Fibroblast of peridontal ligament (primary cell): ENCODE measurements around the gene IL9.
A peak's percentile ranks its signal among the peaks of the same experiment; 100 is the strongest.

Source experiments
- DNase-seq: peaks from one replicate; pipeline ENCODE4 v3.0.0-alpha.2; 2010; ENCODE audit errors: extremely low read depth

The IL9 gene

DNA sequence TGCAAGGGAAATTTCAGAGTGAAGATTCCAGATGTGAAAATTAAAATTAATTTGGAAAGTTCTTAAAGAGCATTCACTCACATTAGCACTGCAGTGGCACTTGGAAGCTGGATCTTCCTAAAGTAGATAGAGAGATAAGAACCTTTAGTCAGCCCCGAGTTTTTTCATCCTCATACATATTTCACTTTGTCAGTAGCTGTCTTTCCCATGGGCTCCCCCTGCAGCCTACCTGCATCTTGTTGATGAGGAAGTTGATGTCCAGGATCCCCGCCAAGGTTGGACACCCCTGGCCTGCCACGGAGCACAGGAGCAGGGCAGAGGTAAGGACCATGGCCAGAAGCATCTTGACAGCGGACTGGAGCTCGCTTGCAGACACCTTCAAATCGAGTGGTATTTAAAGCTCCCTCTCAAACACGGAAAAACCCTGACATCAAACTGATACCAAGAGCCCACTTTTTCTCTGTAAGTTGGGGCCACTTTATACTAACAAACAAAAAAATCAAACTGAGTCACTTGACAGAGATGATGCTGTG, at the start of gene IL9:
Gene IL9, minus strand, starts transcription at position 368 of the 533 bp plus-strand sequence. Its CDS starts 25 bp downstream, at position 343.
- no peak for DNase-seq

DNA sequence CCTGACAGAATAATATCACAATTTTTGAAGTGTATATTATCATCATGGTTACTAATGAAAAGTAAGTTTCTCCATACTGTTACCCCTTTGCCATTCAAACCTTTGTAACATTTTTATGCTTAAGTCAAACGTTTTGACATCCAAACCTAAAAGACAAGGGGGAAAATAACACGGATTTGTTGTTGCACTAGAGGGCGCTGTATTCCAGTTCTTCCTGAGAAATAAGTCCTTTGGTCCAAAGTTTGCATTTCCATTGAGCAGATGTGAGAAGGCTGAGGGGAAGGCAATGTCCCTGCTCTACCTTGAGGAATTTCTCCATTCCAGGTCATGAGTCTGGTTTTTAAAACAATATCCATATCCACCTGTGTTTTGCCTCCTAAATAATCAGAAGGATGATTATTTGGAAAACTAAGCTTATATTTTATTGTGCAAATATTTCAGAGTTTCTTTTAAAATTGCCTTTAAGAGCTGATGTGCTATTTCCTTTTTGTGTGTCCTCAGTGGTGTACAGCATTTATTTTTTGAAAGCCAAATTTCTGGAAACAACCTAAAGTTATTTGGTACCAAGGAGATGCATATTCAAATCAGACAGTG, 49.4 kb upstream of the IL9 start:
- DNase-seq, result peak; percentile 95

DNA sequence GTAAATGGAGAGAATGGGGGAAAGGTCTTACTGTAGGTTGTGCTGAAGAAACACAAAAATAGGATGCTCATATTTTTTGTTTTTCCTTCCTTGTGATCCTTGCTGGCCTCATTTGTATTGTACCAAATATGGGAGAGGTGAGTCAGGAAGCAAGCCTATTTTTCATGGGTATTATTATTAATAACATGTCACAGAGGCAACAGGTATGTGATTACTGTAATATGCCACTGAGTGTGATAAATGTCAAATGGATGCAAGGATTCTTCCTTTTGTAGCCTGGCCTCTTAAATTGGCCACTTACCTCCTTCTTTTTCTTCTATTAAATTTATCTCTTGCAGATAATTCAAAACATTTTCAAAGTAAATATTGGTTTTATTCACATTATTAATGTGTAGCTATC, 48.9 kb upstream of the IL9 start:
- DNase-seq, result no peak

DNA sequence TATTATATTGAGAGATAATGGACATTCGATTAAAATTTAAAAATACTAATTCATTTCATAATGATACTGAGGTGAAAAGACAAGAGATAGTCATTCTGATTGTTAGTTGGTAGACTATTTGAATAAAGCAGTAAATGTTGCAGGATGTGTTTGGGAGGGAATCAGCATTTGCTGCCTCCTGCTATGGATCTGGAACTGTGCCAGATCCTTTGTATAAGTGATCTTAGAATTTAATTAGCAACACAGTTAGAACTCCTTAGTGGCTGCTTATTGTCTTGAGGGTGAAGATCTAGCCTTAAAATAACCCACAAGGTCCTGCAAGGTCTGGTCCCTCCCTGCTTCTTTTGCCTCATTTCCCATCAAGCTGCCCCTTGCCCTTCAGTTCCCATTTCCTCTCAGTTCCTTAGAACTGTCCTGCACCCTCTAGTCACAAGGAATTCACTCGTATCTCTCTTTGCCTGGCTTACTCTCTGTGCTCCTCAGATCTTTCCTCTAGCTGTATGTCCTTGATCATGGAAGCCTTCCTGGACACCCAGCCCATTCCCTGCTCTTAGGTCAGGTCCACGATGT, 46.6 kb upstream of the IL9 start:
- DNase-seq, result no peak

DNA sequence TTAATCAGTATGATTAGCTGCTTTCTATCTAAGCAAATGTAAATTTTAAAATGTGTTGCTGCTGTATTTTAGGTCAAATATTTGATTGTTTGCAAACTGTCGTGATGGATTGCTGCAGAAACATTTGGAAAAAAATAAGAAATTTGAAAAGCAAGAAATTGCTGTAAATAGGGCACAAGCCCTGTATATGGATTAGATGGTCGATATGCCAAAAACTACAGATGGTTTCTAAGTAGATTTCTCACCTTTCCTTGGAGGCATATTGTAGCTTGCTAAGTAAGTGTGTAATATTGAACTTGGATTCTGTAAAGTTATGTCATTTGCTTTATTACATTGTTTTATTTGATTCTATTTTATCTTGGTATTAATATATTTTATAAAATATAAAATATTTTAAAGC, 46.1 kb upstream of the IL9 start:
- DNase-seq, result no peak

DNA sequence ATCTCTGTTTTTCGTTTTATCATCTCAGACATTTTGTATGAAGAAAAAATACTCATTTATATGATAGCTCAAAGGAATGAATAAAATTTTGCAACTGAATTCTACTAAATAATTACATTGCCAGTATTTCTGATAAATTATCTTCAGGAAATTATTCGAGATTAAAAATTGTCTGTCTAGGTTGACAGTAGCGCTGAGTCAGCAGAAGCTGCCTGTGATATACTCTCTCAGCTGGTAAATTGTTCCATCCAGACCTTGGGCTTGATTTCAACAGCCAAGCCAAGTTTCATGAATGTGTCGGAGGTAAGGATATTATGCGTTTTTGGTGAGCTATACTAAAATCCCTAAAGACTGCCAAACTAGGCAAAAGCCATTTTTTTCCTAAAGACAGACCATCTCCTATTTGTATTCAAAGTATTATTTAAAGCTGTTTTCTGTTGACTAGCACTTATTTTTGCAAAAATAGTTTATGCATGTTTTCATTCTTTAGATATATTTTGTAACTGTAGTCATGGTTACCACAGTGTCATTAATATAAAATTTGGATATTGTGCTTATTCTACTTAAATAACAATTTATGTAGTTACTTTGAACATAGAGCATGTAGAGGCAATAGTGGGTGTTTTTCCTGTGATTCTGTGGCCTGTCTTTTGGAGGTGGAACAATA, 41.7 kb upstream of the IL9 start:
- no peak for DNase-seq

DNA sequence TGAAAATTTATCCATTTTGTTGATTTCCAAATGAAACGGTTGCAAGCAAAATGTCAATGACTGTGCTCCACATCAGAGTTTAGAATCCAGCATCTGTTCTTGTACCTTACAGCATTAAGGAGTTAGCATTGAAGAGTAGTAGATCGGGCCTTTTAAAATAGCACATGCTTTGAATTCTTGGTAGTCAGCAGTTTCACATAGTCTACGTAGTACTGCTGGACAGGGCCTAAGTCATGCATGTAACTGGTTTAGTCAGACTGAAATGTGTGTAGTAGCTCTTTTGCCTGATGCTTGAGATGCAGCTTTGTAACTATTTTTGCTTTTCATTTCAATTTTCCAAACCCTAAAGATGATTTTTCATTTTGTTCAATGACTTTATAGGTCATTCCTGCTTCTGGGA, 39.3 kb upstream of the IL9 start:
- DNase-seq, result peak; percentile 47

DNA sequence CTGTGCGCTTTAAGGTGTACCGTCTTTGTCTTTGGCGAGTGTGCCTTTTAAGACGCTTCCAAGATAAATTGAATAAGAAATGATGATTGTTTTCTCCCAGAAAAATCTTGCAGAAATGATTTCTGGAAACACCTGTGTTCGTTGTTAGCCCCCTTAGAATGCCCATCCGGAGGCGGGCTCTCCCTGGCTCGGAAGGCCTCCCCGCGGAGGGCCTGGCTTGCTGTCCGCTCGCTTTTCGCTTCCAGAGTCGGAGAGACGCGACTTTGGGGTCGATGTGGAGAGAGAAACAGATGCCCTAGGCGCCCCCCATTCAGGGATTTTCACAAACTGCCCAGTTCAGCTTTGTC, 35.3 kb upstream of the IL9 start:
- no peak for DNase-seq

DNA sequence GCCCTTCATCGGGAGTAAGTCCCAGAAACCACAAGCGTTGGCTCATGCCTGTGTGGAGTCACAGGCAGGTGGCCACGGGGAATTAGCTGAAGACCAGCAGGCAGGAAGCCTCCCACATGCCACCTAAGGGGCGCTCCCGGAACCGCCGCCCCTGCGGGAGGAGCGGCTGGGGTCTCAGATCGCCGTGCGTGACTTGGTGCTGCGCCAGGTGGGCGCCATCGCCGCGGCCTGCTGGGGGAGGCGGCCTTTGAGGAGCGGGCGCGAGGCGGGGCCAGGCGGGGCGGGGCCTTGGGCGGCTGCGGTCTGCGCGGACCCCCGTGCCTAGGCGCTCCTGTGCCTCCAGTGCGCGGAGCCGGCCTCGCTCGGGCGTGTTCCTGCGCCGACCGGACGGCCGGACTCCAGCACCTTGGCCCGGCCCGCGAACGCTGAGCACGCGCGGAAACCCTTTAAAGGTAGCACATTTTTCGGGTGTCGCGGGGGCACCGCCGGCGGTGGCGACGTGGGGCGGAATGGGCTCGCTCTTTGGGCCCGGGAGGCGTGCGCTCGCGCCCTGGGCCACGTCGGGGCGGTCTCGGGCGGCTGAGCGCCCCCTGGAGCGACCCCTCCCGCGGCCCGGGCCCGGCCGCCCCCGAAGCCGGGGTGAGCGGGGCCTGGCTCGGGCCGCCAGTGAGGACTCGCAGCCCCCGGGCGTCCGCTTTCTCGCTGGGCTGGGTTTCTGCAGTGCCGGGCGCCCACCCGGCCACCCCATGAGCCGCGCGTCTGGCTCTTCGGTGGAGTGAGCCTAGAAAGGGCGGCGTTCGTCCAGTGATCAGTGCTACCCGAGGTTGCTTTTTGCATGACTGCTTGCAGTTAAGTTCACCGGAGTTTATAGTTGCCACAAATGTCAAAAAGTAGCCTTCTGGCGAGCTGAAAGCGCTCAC, 34.6 kb upstream of the IL9 start:
- DNase-seq, result no peak

DNA sequence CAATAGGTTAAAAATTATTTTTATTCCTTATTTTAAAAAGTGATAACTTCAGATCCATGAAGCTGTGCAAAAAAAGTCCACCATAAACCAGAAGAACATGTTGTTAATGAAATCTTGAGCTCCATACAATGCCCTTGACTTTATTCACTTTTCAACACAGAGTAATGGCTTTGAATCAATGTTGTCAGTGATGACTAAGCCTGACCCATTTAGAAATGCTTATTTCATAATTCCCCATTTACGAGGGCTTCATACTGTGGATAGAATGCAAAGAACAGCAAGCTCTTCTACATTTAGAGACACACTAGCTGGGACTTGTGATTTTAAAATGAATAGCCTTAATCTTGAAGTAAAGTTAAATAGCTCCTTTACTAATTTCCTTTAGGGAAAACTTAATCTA, 25.7 kb upstream of the IL9 start:
- DNase-seq, result peak; percentile 46

DNA sequence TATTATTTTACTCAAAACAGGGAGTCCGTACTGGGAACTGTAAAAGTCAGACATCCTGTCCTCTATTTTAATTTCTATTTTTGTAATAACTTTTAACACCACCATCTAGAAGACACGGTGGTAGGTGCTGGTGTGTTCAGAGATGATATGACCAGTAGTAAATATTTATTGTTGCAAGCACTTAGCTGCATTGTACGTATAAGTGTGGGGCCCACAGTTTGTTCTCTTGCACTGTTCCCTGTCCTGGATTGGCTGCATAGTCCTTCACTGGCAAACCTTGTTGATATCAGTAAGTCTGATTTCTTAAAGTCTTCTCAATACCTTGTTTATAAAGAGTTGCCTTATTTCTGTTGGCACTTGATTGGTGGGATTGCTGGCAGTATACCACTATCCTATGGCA, 24.6 kb upstream of the IL9 start:
- DNase-seq, result no peak

DNA sequence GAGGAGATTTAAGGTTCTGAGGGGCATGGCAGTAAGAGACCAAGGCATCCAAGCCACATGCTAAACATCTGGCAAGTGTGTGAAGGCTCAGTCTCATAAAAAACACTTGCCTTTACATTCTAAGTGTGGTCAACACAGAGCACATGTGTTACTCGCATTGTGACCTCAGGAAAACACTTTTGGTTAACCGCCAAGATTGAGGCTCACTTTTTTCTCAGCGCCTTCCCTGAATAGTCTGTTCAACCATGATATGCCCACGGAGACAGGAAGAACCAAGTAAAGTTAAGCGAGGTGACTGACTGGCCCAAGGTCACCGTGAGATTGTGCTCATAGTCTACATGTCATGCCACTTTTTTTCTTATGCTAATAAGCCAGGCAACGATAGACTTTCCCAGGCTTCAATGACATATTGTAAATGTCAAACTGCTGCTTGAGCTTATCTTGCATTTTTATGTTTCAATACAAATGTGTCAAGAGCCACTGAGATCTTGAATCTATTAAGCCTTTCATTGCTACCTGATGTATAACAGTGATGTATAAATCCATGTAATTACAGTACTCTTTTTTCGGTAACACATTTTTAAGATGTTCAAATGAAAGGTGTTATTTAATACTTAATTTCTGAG, 21.1 kb upstream of the IL9 start:
- DNase-seq, result no peak

DNA sequence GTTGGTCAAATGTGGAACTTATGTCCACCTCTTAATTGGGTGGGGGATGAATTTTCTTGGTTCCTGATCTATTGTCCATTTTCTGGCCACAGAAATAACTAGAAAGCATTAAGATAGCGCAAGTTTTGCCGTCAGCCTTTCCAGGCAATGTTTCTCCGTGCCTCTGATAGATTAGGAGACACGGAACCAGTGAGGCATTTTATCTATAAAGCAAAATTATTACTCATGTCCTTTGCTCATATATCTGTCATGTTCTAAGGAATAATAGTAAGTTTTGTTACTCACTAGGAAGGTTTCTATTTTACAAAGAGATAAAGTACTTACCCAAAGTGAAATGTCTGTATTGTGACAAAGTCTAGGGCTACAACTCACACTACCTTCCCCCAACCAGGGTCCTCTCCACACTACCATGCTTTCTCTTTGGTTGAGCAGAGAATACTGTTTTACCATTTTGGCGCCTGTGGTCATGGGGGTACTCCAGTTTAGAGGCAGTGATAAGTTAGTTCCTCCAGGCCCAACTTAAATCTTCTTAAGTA, 19.9 kb upstream of the IL9 start:
- DNase-seq, result no peak

DNA sequence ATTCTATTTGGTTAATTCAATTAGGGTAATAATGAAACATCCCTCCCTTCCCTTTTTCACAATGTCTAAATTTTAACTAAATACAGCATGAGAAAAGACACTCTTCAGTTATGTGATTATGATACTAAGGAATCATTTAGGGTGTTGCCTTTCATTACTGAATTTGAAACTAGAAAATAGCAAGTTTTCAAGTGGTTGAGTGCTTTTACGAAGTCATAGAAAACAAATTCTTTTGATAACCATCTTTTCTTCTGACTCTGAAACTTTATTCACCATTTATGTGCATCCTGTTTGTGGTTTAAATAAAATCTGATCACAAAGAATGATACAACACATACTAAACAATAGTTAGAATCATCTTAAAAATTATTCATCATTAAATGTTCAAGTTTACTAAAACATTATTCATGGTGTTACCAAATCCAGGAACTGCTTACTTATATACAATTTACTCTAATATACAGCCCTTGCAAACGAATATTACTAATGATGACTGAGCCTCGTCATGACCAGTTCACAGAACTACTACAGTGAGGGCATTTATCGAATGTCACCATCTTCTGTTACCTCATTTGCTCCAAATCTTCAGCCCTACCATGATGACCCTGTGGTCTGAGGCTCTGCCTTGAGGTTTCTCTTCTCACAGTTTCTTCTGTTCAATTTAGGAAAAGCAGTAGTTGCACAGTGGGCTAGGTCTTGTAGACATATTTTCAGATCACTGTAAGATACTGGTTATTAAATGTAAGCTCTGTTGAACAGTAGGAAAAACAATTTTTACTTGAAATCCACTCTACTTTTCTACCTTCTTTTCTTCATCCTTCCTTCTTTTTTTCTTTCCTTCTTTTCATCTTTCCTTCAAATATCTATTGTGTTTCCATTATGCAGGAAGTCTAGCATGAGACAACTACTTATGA, 18.3 kb upstream of the IL9 start:
- DNase-seq, result no peak

DNA sequence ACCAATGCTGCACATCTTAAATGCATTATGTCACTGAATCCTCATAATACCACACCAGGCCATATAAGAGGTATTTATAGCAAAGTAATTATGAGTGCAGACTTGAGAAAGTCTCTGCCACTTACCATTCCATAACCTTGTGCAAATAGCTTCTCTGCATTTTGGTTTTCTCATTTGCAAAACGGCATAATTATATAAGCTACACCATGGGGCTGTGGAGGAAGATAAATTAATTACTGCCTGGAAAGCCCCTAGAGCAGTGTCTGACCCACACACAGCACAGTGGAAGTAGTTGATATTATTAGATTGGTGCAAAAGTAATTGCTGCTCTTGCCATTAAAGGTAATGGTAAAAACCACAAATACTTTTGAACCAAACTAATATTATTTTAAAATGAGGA, 9.5 kb upstream of the IL9 start:
- no peak for DNase-seq

DNA sequence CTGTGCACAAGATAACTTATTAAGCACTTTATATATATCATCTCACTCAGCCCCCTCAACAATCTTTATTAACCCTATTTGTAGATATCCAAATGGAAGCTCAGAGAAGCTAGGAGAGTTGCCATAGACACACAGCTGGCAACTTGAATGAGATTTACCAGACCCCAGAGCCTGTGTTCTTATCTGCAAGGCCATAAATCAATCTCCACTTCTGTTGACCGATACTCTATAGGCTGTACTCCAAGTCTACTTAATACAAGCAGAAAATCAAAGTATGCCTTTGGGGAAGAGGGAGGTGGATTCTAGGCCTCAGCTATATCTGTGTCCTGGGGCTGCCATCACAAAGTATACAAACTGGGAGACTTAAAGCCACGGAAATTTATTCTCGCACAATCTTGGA, 6.0 kb upstream of the IL9 start:
- DNase-seq, result no peak

DNA sequence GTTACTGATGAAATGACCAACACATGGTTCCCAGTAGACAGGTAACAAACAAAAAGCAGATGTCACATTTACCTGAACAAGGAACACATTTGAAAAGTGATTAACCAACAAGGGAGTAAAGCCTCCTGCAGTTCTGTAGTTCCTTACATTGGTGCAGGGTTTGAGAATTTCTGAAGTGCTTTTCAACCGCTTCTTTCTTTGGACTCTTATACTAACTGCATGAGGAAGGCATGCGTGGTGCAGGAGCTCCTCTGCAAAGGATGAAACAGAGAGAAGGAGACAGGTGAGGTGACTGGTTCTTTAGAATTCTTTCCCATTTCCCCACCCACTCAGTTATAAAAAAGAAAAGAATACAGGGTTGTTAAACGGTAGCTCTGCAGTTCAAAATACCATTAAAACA, 4.6 kb upstream of the IL9 start:
- no peak for DNase-seq

DNA sequence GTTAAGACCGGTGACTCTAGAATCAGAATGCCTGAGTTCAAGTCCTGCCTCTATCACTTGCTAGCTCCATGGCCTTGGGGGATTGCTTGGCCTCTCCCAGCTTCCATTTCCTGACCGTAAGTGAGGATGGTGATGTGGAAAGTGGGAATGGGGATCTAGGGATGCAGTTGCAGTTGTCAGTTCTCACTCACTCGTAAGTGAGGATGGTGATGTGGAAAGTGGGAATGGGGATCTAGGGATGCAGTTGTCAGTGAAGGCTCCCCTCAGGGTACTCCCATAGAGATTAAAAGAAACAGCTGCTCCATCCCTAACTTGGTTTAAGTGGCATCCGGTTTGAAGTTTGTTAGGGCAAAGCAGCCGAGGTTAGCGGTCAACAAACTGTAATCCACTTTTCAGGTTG, 3.0 kb upstream of the IL9 start:
- DNase-seq, result no peak

DNA sequence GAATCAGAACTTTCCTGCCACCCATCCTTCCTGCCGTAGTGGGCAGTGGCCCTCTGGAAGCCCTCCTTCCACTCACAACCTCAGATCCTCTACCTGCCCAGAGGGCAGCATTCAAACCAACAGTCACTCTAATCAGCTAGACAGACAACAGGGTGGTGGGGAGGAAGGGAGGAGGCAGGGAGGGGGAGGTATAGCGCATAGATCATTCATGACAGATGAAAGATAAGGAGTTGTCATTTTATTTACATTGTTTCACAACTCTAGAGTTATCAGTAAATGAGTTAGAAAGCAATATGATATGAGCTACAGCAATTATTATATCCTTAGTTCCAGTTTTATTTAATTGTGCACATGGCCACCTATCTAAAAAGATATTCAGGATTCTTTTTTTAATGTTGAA, 852 bp downstream of the IL9 start:
- no peak for DNase-seq

DNA sequence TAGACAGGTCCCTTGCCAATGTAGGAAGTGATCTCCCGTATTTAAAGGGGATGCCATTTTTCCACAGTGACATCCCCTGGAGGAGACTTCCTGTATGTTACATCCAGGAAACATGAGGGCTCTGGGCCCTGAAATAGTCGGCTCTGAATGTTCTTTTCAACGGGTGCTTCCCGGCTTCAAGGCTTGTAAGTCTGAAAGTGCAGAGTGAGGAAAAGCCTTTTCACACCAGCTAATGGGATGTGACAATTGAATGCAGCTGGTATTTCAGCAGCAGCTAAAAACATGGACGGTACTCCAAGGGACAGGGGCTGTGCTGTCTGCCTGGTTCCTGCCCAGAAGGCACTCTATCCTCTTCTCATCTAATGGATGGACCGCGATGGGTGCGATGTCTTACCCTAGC, 1.4 kb downstream of the IL9 start:
- no peak for DNase-seq

DNA sequence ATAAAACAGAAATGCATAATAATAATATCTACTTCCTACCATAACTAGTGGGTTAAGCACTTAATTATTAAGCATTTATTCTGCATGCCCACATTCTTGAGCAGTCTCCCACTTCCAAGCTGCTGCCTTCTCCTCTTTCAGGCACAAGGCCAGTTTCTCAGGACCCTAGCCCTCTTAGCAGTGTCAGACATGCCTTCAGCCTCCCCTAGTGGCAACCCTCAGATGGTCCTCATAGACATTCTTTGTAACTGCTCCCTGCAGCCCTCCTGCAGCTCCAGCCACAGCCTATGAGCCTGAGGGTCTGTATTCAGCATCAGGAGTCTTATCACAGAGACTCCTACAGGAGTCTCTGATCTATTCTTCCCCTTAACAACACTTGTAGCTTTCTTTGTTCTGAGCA, 3.9 kb downstream of the IL9 start:
- no peak for DNase-seq
